ENCODE data around the gene ELMO1.

DNA sequence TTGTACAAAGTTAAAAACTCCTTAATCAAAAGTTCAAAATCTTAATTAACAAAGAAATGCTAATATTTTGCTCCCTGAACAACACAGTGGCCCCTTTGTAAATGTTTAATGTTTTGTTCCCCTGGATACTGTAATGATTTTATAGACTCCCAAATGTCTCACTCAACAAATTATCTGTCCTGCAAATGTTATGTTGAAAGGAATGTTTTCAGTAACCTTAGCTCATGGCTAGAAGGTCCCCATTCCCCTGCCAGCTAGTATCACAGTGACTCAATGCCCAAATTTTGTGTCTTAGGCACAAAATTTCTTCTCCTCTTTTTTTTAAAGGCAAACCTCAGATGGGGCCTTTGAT lies 298.9 kb downstream of the ELMO1 start:
- no peak for TF ChIP-seq CTCF (IDR thresholded peaks at IDR 0.05; ENCODE audit: borderline replicate concordance, extremely low read depth, low read length, poor library complexity, severe bottlenecking)
- TF ChIP-seq EZH2 (IDR thresholded peaks at IDR 0.05; ENCODE audit: borderline replicate concordance, low read depth, low read length, severe bottlenecking) = no peak

Data from DND-41 (cell line).